ENCODE results near the gene SYT15.

- no peak for TF ChIP-seq EZH2phosphoT487 (IDR thresholded peaks at IDR 0.05; ENCODE audit: borderline replicate concordance, low read length)
- no peak for TF ChIP-seq CTCF (IDR thresholded peaks at IDR 0.05; ENCODE audit: low read depth, low read length, poor library complexity, severe bottlenecking)
These were observed 44.0 kb upstream of the SYT15 start for GRCh38 chr10:46534828-46535524.
